ENCODE measurements around the gene HDAC11.

Gene HDAC11

GRCh38 chr3:13550791-13551360, 70.8 kb downstream of the HDAC11 start:
- no peak for DNase-seq (ENCODE audit: low read depth in 1 of 2, low spot score in 1 of 2)
- no peak overlapping the region for H3K27ac ChIP-seq (replicated peaks)
- peaks cover 27% of the 10 kb centered on the region for H3K27me3 ChIP-seq (ENCODE audit: insufficient read depth, poor library complexity, severe bottlenecking)
- no peak overlapping the region for H3K4me3 ChIP-seq (replicated peaks; ENCODE audit: insufficient read depth, low read length)
- TF ChIP-seq SPI1 (IDR thresholded peaks at IDR 0.05; ENCODE audit: borderline replicate concordance, low read depth) (no peak), REST (IDR thresholded peaks at IDR 0.05; ENCODE audit: insufficient replicate concordance, low read depth) (no peak), POLR2AphosphoS5 (IDR thresholded peaks at IDR 0.05; ENCODE audit: low read depth) (no peak), GABPA (IDR thresholded peaks at IDR 0.05; ENCODE audit: low read depth) (no peak), CTCF (IDR thresholded peaks at IDR 0.05; ENCODE audit: insufficient read depth, low read length) (no peak)

- peaks cover 20% of the 10 kb centered on the region for H3K27me3 ChIP-seq (ENCODE audit: insufficient read depth, poor library complexity, severe bottlenecking)
- TF ChIP-seq REST (IDR thresholded peaks at IDR 0.05; ENCODE audit: insufficient replicate concordance, low read depth), result no peak
- TF ChIP-seq GABPA (IDR thresholded peaks at IDR 0.05; ENCODE audit: low read depth), result no peak
- no peak for TF ChIP-seq SPI1 (IDR thresholded peaks at IDR 0.05; ENCODE audit: borderline replicate concordance, low read depth)
- TF ChIP-seq POLR2AphosphoS5 (IDR thresholded peaks at IDR 0.05; ENCODE audit: low read depth), result no peak
- no peak for TF ChIP-seq CTCF (IDR thresholded peaks at IDR 0.05; ENCODE audit: insufficient read depth, low read length)
- DNase-seq (ENCODE audit: low read depth in 1 of 2, low spot score in 1 of 2), result no peak
- no peak overlapping the region for H3K4me3 ChIP-seq (replicated peaks; ENCODE audit: insufficient read depth, low read length)
- no peak overlapping the region for H3K27ac ChIP-seq (replicated peaks)
Measured at GRCh38 chr3:13552857-13553652, 72.9 kb downstream of the HDAC11 start.

GRCh38 chr3:13553686-13554085, 73.6 kb downstream of the HDAC11 start:
- DNase-seq (ENCODE audit: low read depth in 1 of 2, low spot score in 1 of 2), result no peak
- Histone ChIP-seq H3K27me3 (ENCODE audit: insufficient read depth, poor library complexity, severe bottlenecking) (peaks cover 14% of the 10 kb centered on the region), H3K4me3 (replicated peaks; ENCODE audit: insufficient read depth, low read length) (no peak overlapping the region), H3K27ac (replicated peaks) (no peak overlapping the region)
- TF ChIP-seq REST (IDR thresholded peaks at IDR 0.05; ENCODE audit: insufficient replicate concordance, low read depth), result no peak
- TF ChIP-seq GABPA (IDR thresholded peaks at IDR 0.05; ENCODE audit: low read depth), result no peak
- no peak for TF ChIP-seq SPI1 (IDR thresholded peaks at IDR 0.05; ENCODE audit: borderline replicate concordance, low read depth)
- no peak for TF ChIP-seq CTCF (IDR thresholded peaks at IDR 0.05; ENCODE audit: insufficient read depth, low read length)
- TF ChIP-seq POLR2AphosphoS5 (IDR thresholded peaks at IDR 0.05; ENCODE audit: low read depth), result no peak

All from HL-60 (cell line).